GM12873 (cell line): ENCODE measurements around the gene FANCB.

ENCODE experiments used
- CTCF ChIP-seq: IDR thresholded peaks from 2 replicates; pipeline ENCODE4 v1.5.1; 2012; ENCODE audit warnings: low read depth, mild to moderate bottlenecking, moderate library complexity, low read length, control low read depth; ENCODE audit not compliant: insufficient read depth; ENCODE audit errors: missing control alignments

FANCB gene

DNA sequence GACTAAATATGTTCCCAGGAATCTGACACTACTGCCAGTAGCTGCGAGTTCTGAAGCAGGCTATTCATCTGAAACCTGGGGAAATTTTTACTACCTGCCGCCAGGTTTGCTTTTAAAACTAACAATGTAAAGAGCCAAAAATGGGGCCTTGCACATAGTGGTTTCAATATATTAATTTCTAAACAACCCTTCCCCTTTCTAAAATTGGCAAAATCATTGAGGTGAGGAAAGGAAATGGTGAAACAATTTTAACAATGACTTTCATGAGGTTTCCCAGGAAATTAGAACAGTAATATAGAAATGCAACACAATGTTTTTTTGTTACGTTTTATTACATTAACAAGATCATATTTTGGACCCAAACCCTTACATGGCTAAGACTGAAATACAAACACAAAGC, 21.3 kb downstream of the FANCB start:
- TF ChIP-seq CTCF = no peak

GRCh38 chrX:14843666-14844065, 29.2 kb downstream of the FANCB start:
- no peak for TF ChIP-seq CTCF

DNA sequence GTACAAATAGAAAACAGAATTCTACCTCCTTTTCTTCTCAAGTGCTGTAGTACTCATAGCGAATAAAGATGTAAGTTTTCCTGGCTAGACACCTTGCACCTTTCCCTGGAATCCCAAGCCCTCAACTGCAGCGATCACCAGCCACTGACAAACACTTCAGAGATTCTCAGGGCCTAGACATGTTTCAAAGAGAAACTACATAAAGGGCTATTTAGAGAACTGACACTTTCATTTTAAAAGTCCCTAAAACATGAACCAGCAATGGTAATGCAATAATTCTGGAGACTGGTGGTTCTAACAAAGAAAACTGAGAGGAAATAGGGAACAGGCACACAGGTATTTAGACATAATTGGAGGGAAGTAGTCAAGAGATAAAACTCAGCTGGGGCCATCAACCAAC, 35.7 kb downstream of the FANCB start:
- no peak for TF ChIP-seq CTCF

- no peak for TF ChIP-seq CTCF
These were observed 40.3 kb downstream of the FANCB start for GRCh38 chrX:14832586-14832985.

GRCh38 chrX:14832151-14832550, 40.7 kb downstream of the FANCB start:
- no peak for TF ChIP-seq CTCF

GRCh38 chrX:14829643-14830042, 43.2 kb downstream of the FANCB start:
- no peak for TF ChIP-seq CTCF

DNA sequence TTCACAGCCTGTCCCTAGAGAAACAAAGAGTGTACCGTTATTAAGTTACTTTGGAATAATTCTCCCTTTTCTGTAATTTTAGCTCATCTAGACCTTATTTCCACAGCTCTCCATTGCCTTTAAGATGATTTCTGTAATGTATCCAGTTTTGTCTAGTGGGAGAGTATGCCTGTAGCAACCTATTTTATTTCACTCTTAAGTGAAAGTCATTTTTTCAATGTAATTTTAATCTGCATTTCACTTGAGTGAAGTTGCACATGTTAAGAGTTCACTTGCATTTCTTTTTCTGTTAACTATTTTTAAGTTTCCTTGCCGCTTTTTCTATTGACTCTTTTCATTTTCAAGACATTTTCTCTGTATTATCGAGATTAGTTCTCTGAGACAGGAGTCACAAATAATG, 46.5 kb downstream of the FANCB start:
- TF ChIP-seq CTCF = no peak
